ENCODE data around the gene FSTL5. TPM values are rescaled to one million over a fixed set of nuclear protein-coding genes. Genes with fewer than 3 reads are reported as not detected.

FSTL5 gene
- total and polyA plus RNA-seq, 10 of the 15 experiments (the other 5 are each of a cell fraction or from before 2014, with no cell fraction given), result 0.04 to 2.4 (median 0.08) TPM; not detected in 4

GRCh38 chr4:162046135-162046534, 117.7 kb downstream of the FSTL5 start:
- H3K79me2 ChIP-seq (ENCODE audit: control insufficient read depth, insufficient read depth, low read length), result no peaks in the 10 kb centered on the region
- no peak overlapping the region for H3K4me2 ChIP-seq (ENCODE audit: control insufficient read depth, insufficient read depth)
- no peaks in the 10 kb centered on the region for H3K9me3 ChIP-seq (replicated peaks; ENCODE audit: control insufficient read depth, insufficient read depth, low read length)
- no peaks in the 10 kb centered on the region for H3K36me3 ChIP-seq (ENCODE audit: control insufficient read depth in 2 of 2, insufficient read depth in 2 of 2, low read length in 1 of 2)
- intact Hi-C loops (cut with micrococcal nuclease; ENCODE audit: unreplicated experiment) (no loop called here), in situ Hi-C loops (cut with MboI) (no loop called here)
- WGBS (ENCODE audit: insufficient coverage, insufficient replicate concordance, low lambda C conversion rate, missing lambda C conversion rate), result 0% methylated on average over 4 of the region's 4 CpGs
- SMC1A ChIA-PET (ENCODE audit: uncharacterized antibody, unreplicated experiment), result no interaction called here
- POLR2A ChIA-PET, result no interaction called here
- CTCF ChIA-PET, result no interaction called here
- no peaks in the 10 kb centered on the region for H3K27me3 ChIP-seq (replicated peaks in 1 of 2; ENCODE audit: control insufficient read depth in 2 of 2, insufficient read depth in 2 of 2, low read length in 1 of 2)
- no peak overlapping the region for H3K4me3 ChIP-seq
- H4K20me1 ChIP-seq (ENCODE audit: control insufficient read depth, insufficient read depth), result no peaks in the 10 kb centered on the region
- FAIRE-seq, result no peak
- no peak overlapping the region for H2AFZ ChIP-seq (ENCODE audit: control insufficient read depth, low read depth, low read length)
- H3K27ac ChIP-seq (ENCODE audit: control insufficient read depth, insufficient read depth), result no peak overlapping the region
- H3K9ac ChIP-seq (ENCODE audit: control insufficient read depth, insufficient read depth, low read length), result no peak overlapping the region
- no peak for TF ChIP-seq TARDBP (IDR thresholded peaks at IDR 0.05; ENCODE audit: borderline replicate concordance)
- RAD21 ChIA-PET (ENCODE audit: unreplicated experiment), result no interaction called here
- no peaks in the 10 kb centered on the region for H3K4me1 ChIP-seq (ENCODE audit: control insufficient read depth, insufficient read depth, low read length)
- DNase-seq (ENCODE audit: low read depth, low spot score), result no peak
- ATAC-seq, result no peak
- no TSS peak for BruUV-seq (replicated peaks)

GRCh38 chr4:162038112-162038511, 125.7 kb downstream of the FSTL5 start:
- intact Hi-C loops (cut with micrococcal nuclease; ENCODE audit: unreplicated experiment), result no loop called here
- Histone ChIP-seq H3K4me1 (ENCODE audit: control insufficient read depth, insufficient read depth, low read length) (no peaks in the 10 kb centered on the region), H4K20me1 (ENCODE audit: control insufficient read depth, insufficient read depth) (no peaks in the 10 kb centered on the region), H3K36me3 (ENCODE audit: control insufficient read depth in 2 of 2, insufficient read depth in 2 of 2, low read length in 1 of 2) (no peaks in the 10 kb centered on the region), H3K4me2 (ENCODE audit: control insufficient read depth, insufficient read depth) (no peak overlapping the region), H3K27ac (ENCODE audit: control insufficient read depth, insufficient read depth) (no peak overlapping the region), H3K9me3 (replicated peaks; ENCODE audit: control insufficient read depth, insufficient read depth, low read length) (no peaks in the 10 kb centered on the region), H2AFZ (ENCODE audit: control insufficient read depth, low read depth, low read length) (no peak overlapping the region), H3K4me3 (no peak overlapping the region), H3K9ac (ENCODE audit: control insufficient read depth, insufficient read depth, low read length) (no peak overlapping the region), H3K79me2 (ENCODE audit: control insufficient read depth, insufficient read depth, low read length) (no peaks in the 10 kb centered on the region), H3K27me3 (replicated peaks in 1 of 2; ENCODE audit: control insufficient read depth in 2 of 2, insufficient read depth in 2 of 2, low read length in 1 of 2) (no peaks in the 10 kb centered on the region)
- no TSS peak for BruUV-seq (replicated peaks)
- DNase-seq (ENCODE audit: low read depth, low spot score) (no peak), FAIRE-seq (no peak), ATAC-seq (no peak)
- no peak for TF ChIP-seq PAX5 (IDR thresholded peaks at IDR 0.05; ENCODE audit: borderline replicate concordance, low read depth, low read length)
- 2% methylated on average over 3 of the region's 3 CpGs for WGBS (ENCODE audit: insufficient coverage, insufficient replicate concordance, low lambda C conversion rate, missing lambda C conversion rate)
- in situ Hi-C loops (cut with MboI), result no loop called here
- ChIA-PET RAD21 (ENCODE audit: unreplicated experiment) (no interaction called here), POLR2A (no interaction called here), CTCF (interaction anchor here (0.6 kb wide), 1 partner anchor 130 kb away, joined by 3 read pairs; no protein-coding TSS in a partner anchor), SMC1A (ENCODE audit: uncharacterized antibody, unreplicated experiment) (no interaction called here)

Measured in GM12878 (cell line).